Limb (tissue), 2 donors: Measurements from ENCODE around the gene CERK.

Source experiments
- DNase-seq, 2 donors: peaks; one replicate each; pipeline ENCODE4 v3.0.0-alpha.2; 2016; ENCODE audit errors: extremely low spot score in 2 of 2

The CERK gene

GRCh38 chr22:46678785-46679700 lies 59.0 kb downstream of the CERK start:
- DNase-seq = no peak

GRCh38 chr22:46678003-46678657 lies 59.9 kb downstream of the CERK start:
- no peak for DNase-seq

GRCh38 chr22:46677323-46678002 lies 60.6 kb downstream of the CERK start:
- no peak for DNase-seq

GRCh38 chr22:46676881-46677280 lies 61.2 kb downstream of the CERK start:
- no peak for DNase-seq

- DNase-seq = no peak
Measured at GRCh38 chr22:46676479-46676878, 61.6 kb downstream of the CERK start.

- no peak for DNase-seq
Measured at GRCh38 chr22:46675938-46676337, 62.1 kb downstream of the CERK start.

GRCh38 chr22:46675479-46675878 lies 62.6 kb downstream of the CERK start:
- DNase-seq = no peak

- DNase-seq = no peak
Measured at GRCh38 chr22:46674906-46675305, 63.1 kb downstream of the CERK start.

- no peak for DNase-seq
Measured at GRCh38 chr22:46674367-46674781, 63.7 kb downstream of the CERK start.

GRCh38 chr22:46673662-46674236 lies 64.3 kb downstream of the CERK start:
- DNase-seq = no peak

- DNase-seq = no peak
Measured at GRCh38 chr22:46673205-46673604, 64.8 kb downstream of the CERK start.

GRCh38 chr22:46672731-46673130 lies 65.3 kb downstream of the CERK start:
- DNase-seq = no peak

- DNase-seq = no peak
Measured at GRCh38 chr22:46671824-46672432, 66.1 kb downstream of the CERK start.

- DNase-seq = no peak
Measured at GRCh38 chr22:46669201-46669600, 68.9 kb downstream of the CERK start.

- DNase-seq = no peak
Measured at GRCh38 chr22:46668116-46668515, 69.9 kb downstream of the CERK start.

GRCh38 chr22:46667245-46667623 lies 70.8 kb downstream of the CERK start:
- DNase-seq = no peak

GRCh38 chr22:46666577-46667244 lies 71.3 kb downstream of the CERK start:
- no peak for DNase-seq

GRCh38 chr22:46665751-46666280 lies 72.2 kb downstream of the CERK start:
- DNase-seq = no peak

- DNase-seq = no peak
Measured at GRCh38 chr22:46665151-46665695, 72.8 kb downstream of the CERK start.

- DNase-seq = no peak
Measured at GRCh38 chr22:46664301-46664855, 73.7 kb downstream of the CERK start.
